Subcutaneous abdominal adipose tissue (tissue), 5 donors: ENCODE data around the gene FBXL14.
A peak's percentile ranks its signal among the peaks of the same experiment; 100 is the strongest.

ENCODE experiments used
- H3K27ac ChIP-seq: one replicate; pipeline ENCODE4 v1.7.0; 2013; ENCODE audit warnings: low read depth, mild to moderate bottlenecking, inconsistent platforms, low read length, moderate library complexity
- H3K27me3 ChIP-seq, 5 donors: one replicate each; pipeline ENCODE4 v1.7.0; 2013; ENCODE audit warnings: low read length in 5 of 5, inconsistent platforms in 1 of 5; ENCODE audit not compliant: control insufficient read depth in 5 of 5, insufficient read depth in 4 of 5
- H3K36me3 ChIP-seq, 5 donors: one replicate each; pipeline ENCODE4 v1.7.0; 2013; ENCODE audit warnings: low read length in 5 of 5; ENCODE audit not compliant: control insufficient read depth in 5 of 5, insufficient read depth in 5 of 5
- H3K4me1 ChIP-seq, 5 donors: one replicate each; pipeline ENCODE4 v1.7.0; 2013; ENCODE audit warnings: low read length in 5 of 5, mild to moderate bottlenecking in 3 of 5, moderate library complexity in 1 of 5; ENCODE audit not compliant: control insufficient read depth in 5 of 5, insufficient read depth in 5 of 5
- H3K4me3 ChIP-seq, 5 donors: one replicate each; pipeline ENCODE4 v1.7.0; 2013; ENCODE audit warnings: low read length in 5 of 5, low read depth in 1 of 5
- H3K9ac ChIP-seq, 5 donors: one replicate each; pipeline ENCODE4 v1.7.0; 2013; ENCODE audit warnings: low read length in 5 of 5, mild to moderate bottlenecking in 4 of 5, moderate library complexity in 3 of 5
- H3K9me3 ChIP-seq, 5 donors: one replicate each; pipeline ENCODE4 v1.7.0; 2013; ENCODE audit warnings: low read length in 5 of 5; ENCODE audit not compliant: control insufficient read depth in 5 of 5
- donor health status: healthy.
- donor health status: healthy.
- donor health status: healthy.
- donor health status: healthy.
- donor health status: healthy.

The FBXL14 gene

DNA sequence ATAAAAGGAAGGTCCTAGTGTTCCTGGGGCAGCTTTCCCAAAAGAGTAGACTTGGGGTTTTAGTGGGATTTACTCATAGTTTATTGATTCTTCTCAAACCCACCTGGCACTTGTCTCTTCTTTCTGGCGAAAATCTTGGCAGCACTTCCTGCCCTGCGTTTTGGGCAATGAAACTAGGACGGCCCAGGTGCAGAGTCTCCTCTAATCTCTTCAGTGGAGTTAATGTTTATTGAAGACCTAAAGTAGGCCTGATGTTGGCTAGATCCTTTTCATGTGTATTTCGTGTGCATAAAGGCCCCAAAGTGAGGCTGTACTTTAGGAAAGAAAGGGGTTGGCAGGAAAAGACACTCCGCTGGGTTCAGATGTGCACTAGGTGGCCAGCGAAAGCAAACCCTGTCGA lies 39.8 kb upstream of the FBXL14 start:
- peaks cover 3 to 55% (median 44%) of the 10 kb centered on the region in 5 donors for H3K4me1 ChIP-seq
- H3K27me3 ChIP-seq = peaks cover 0 to 2% (median 0%) of the 10 kb centered on the region in 5 donors
- H3K36me3 ChIP-seq = no peaks in the 10 kb centered on the region
- H3K9ac ChIP-seq = peak overlapping the region in 1 of 5 donors; percentile 17
- H3K27ac ChIP-seq = no peak overlapping the region
- H3K4me3 ChIP-seq = no peak overlapping the region
- no peaks in the 10 kb centered on the region for H3K9me3 ChIP-seq

GRCh38 chr12:1633459-1633858 lies 39.1 kb upstream of the FBXL14 start:
- peak overlapping the region in 1 of 5 donors; percentile 17 for H3K9ac ChIP-seq
- no peaks in the 10 kb centered on the region for H3K9me3 ChIP-seq
- H3K27ac ChIP-seq = peak overlapping the region; percentile 62
- H3K36me3 ChIP-seq = no peaks in the 10 kb centered on the region
- H3K4me1 ChIP-seq = peaks cover 3 to 55% (median 44%) of the 10 kb centered on the region in 5 donors
- no peak overlapping the region for H3K4me3 ChIP-seq
- H3K27me3 ChIP-seq = peaks cover 0 to 2% (median 0%) of the 10 kb centered on the region in 5 donors

DNA sequence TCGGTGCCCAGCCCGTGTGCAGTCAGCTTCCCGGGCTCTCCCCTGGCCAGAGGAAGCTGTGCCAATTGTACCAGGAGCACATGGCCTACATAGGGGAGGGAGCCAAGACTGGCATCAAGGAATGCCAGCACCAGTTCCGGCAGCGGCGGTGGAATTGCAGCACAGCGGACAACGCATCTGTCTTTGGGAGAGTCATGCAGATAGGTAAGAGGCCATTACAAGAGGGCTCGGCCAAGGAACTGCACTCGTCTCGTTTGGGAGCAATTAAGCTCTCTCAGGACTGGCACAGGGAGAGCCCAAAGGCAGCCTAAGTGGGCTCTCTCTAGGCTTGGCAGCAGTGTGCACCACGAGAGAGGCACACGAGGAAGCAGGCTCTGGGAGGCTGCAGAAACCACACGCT lies 38.3 kb upstream of the FBXL14 start:
- peak overlapping the region; percentile 62 for H3K27ac ChIP-seq
- H3K27me3 ChIP-seq = peaks cover 0 to 2% (median 0%) of the 10 kb centered on the region in 5 donors
- H3K4me1 ChIP-seq = peaks cover 3 to 55% (median 44%) of the 10 kb centered on the region in 5 donors
- no peak overlapping the region for H3K9ac ChIP-seq
- no peaks in the 10 kb centered on the region for H3K9me3 ChIP-seq
- peak overlapping the region in 1 of 5 donors; percentile 8 for H3K4me3 ChIP-seq
- H3K36me3 ChIP-seq = no peaks in the 10 kb centered on the region

- H3K36me3 ChIP-seq = no peaks in the 10 kb centered on the region
- no peak overlapping the region for H3K27ac ChIP-seq
- H3K9ac ChIP-seq = peak overlapping the region in 1 of 5 donors; percentile 19
- no peaks in the 10 kb centered on the region for H3K9me3 ChIP-seq
- peaks cover 0 to 2% (median 0%) of the 10 kb centered on the region in 5 donors for H3K27me3 ChIP-seq
- H3K4me1 ChIP-seq = peaks cover 3 to 55% (median 44%) of the 10 kb centered on the region in 5 donors
- peak overlapping the region; percentile 29 to 71 (median 64) for H3K4me3 ChIP-seq
Measured at GRCh38 chr12:1630827-1631591, 36.6 kb upstream of the FBXL14 start.

- Histone ChIP-seq H3K4me3 (peak overlapping the region; percentile 29 to 71 (median 64)), H3K9ac (peak overlapping the region in 2 of 5 donors; percentile 9 to 62), H3K27me3 (peaks cover 0 to 2% (median 0%) of the 10 kb centered on the region in 5 donors), H3K9me3 (no peaks in the 10 kb centered on the region), H3K27ac (no peak overlapping the region), H3K4me1 (peaks cover 3 to 62% (median 49%) of the 10 kb centered on the region in 5 donors), H3K36me3 (no peaks in the 10 kb centered on the region)
Measured at GRCh38 chr12:1630133-1630826, 35.9 kb upstream of the FBXL14 start.

DNA sequence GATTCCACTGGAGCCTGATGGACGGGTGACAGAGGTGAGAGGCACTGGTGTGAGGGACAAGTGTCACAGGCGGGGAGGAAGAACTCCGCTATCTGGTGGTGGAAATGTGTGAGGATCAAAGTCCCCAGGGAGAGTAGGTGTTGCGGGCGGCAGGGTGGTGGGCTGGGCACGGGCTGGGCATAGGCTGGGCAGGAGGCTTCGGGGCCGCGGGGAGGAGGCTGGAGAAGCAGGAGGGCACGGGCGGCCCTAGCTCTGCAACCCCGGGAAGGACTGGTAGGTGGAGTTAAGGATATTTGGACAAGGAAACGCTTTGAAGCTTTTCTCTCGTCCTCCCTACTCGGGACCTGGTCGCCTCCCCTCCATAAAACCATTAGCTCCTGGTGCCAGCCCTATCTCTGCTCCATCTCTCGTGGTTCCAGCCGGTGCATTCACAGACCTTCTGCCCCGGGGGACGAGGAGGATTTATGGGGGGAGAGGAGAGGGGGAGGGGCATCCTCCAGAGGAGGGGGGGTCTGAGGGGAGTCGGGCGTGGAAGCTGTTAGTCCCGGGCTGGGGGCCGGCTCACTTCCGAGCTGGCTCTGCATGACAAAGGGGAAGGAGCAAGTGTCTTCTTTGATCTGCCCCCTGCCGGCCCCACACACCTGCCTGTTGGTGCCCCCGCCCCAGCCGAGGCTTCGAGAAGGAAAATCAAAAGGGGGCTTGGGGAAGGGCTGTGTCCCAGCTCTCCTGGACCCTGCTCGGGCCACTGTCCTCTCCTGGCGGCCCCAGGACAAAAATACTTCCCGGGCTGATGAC lies 35.2 kb upstream of the FBXL14 start:
- Histone ChIP-seq H3K9me3 (no peaks in the 10 kb centered on the region), H3K27me3 (peaks cover 0 to 2% (median 0%) of the 10 kb centered on the region in 5 donors), H3K4me3 (peak overlapping the region; percentile 53 to 71 (median 64)), H3K27ac (no peak overlapping the region), H3K9ac (peak overlapping the region in 2 of 5 donors; percentile 9 to 62), H3K4me1 (peaks cover 3 to 64% (median 46%) of the 10 kb centered on the region in 5 donors), H3K36me3 (no peaks in the 10 kb centered on the region)

GRCh38 chr12:1628666-1629337 lies 34.4 kb upstream of the FBXL14 start, which contains the start of gene WNT5B:
Gene WNT5B, plus strand, starts transcription at chr12:1629231. Its CDS starts 2,124 bp downstream, at chr12:1631355.
- Histone ChIP-seq H3K9ac (peak within 1 kb of the TSS in 2 of 5 donors; percentile 9 to 62), H3K4me3 (peak within 1 kb of the TSS; percentile 53 to 71 (median 64))

GRCh38 chr12:1622406-1622805 lies 28.0 kb upstream of the FBXL14 start:
- Histone ChIP-seq H3K4me1 (peaks cover 0 to 33% (median 24%) of the 10 kb centered on the region in 5 donors), H3K9me3 (no peaks in the 10 kb centered on the region), H3K4me3 (no peak overlapping the region), H3K36me3 (no peaks in the 10 kb centered on the region), H3K9ac (no peak overlapping the region), H3K27me3 (no peaks in the 10 kb centered on the region), H3K27ac (no peak overlapping the region)

More at GRCh38 chr12:1628666-1629337, 34.4 kb upstream of the FBXL14 start, which contains the start of gene WNT5B:
- Histone ChIP-seq H3K4me1 (peaks cover 0 to 56% (median 43%) of the 10 kb centered on the region in 5 donors), H3K27me3 (peaks cover 0 to 2% (median 0%) of the 10 kb centered on the region in 5 donors), H3K9me3 (no peaks in the 10 kb centered on the region), H3K27ac (no peak within 1 kb of the TSS), H3K36me3 (no peaks in the 10 kb centered on the region)

GRCh38 chr12:1620092-1620491 lies 25.7 kb upstream of the FBXL14 start:
- Histone ChIP-seq H3K4me1 (peaks cover 0 to 24% (median 18%) of the 10 kb centered on the region in 5 donors), H3K36me3 (no peaks in the 10 kb centered on the region), H3K27me3 (no peaks in the 10 kb centered on the region), H3K9me3 (no peaks in the 10 kb centered on the region), H3K27ac (no peak overlapping the region), H3K4me3 (no peak overlapping the region), H3K9ac (no peak overlapping the region)
